GM12878 (cell line): ENCODE data around the gene TMEM72. TPM values are rescaled to one million over a fixed set of nuclear protein-coding genes. Genes with fewer than 3 reads are reported as not detected.
A peak's percentile ranks its signal among the peaks of the same experiment; 100 is the strongest.

ENCODE experiments used
- ATAC-seq: fragments of 200-7000 bp; cut with Tn5 transposase; 3 replicates; pipeline ENCODE4 v1.9.1; 2020; ENCODE audit warnings: mild to moderate bottlenecking, moderate library complexity
- BruUV-seq: library from RNA; stranded (reverse); fragments of 400-500 nt; replicated peaks from 2 replicates; lab custom pipeline; 2021; lab: Mats Ljungman, UMichigan
- CTCF ChIA-PET: fragments of 300-600 bp; sonication (Branson Sonifier 250); formaldehyde crosslinking; extraction: SDS; loops from one replicate; lab custom pipeline; 2021; ENCODE audit warnings: inconsistent platforms; lab: Yijun Ruan, JAX
- POLR2A ChIA-PET: fragments of 350-600 bp; formaldehyde crosslinking; extraction: SDS; loops from one replicate; lab custom pipeline; 2021; ENCODE audit warnings: inconsistent platforms; lab: Charles Lee
- RAD21 ChIA-PET: fragments of 300-600 bp; sonication (Branson Sonifier 250); formaldehyde crosslinking; loops from one replicate; lab custom pipeline; 2023; ENCODE audit warnings: antibody characterized with exemption; ENCODE audit not compliant: unreplicated experiment; lab: Charles Lee
- SMC1A ChIA-PET: fragments of 300-600 bp; sonication (Branson Sonifier 250); formaldehyde crosslinking; loops from one replicate; lab custom pipeline; 2023; ENCODE audit not compliant: unreplicated experiment, uncharacterized antibody; lab: Charles Lee
- DNase-seq: peaks from one replicate; pipeline ENCODE4 v3.0.0-alpha.2; 2011; ENCODE audit warnings: low read depth, low spot score
- FAIRE-seq: peaks from 3 replicates; lab custom pipeline; 2011; peaks lifted over from hg19 to GRCh38; lab: Jason Lieb, UNC
- H2AFZ ChIP-seq: 2 replicates; pipeline ENCODE4 v1.6.0; 2011; ENCODE audit warnings: low read depth, low read length, control low read depth; ENCODE audit not compliant: control insufficient read depth
- H3K27ac ChIP-seq: 2 replicates; pipeline ENCODE4 v1.5.1; 2011; ENCODE audit warnings: control low read depth; ENCODE audit not compliant: control insufficient read depth, insufficient read depth
- H3K27me3 ChIP-seq, 2 experiments: replicated peaks in 1 of 2; 2 replicates each; pipeline versions ENCODE4 v1.6.0 to v1.6.1; 2011; ENCODE audit warnings: low read length in 1 of 2; ENCODE audit not compliant: control insufficient read depth in 2 of 2, insufficient read depth in 2 of 2
- H3K36me3 ChIP-seq, 2 experiments: 2 replicates each; pipeline ENCODE4 v1.5.1; 2011; ENCODE audit warnings: low read length in 1 of 2; ENCODE audit not compliant: control insufficient read depth in 2 of 2, insufficient read depth in 2 of 2
- H3K4me1 ChIP-seq: 2 replicates; pipeline ENCODE4 v1.6.1; 2011; ENCODE audit warnings: mild to moderate bottlenecking, low read length, moderate library complexity, mixed read lengths; ENCODE audit not compliant: control insufficient read depth, insufficient read depth
- H3K4me2 ChIP-seq: 2 replicates; pipeline ENCODE4 v1.6.0; 2011; ENCODE audit warnings: control low read depth; ENCODE audit not compliant: control insufficient read depth, insufficient read depth
- H3K4me3 ChIP-seq: fragments of 200-600 bp; sonication (generic); 2 replicates; pipeline ENCODE4 v1.5.1; 2016
- H3K79me2 ChIP-seq: 2 replicates; pipeline ENCODE4 v1.6.0; 2011; ENCODE audit warnings: low read length; ENCODE audit not compliant: control insufficient read depth, insufficient read depth
- H3K9ac ChIP-seq: 2 replicates; pipeline ENCODE4 v1.8.0; 2011; ENCODE audit warnings: low read length, control low read depth, mixed read lengths; ENCODE audit not compliant: control insufficient read depth, insufficient read depth
- H3K9me3 ChIP-seq: replicated peaks from 3 replicates; pipeline ENCODE4 v1.5.1; 2011; ENCODE audit warnings: mild to moderate bottlenecking, low read length; ENCODE audit not compliant: control insufficient read depth, insufficient read depth
- H4K20me1 ChIP-seq: 2 replicates; pipeline ENCODE4 v1.6.0; 2011; ENCODE audit not compliant: control insufficient read depth, insufficient read depth
- CBX5 ChIP-seq: sonication (generic); IDR thresholded peaks from 2 replicates; pipeline ENCODE4 v1.6.1; 2016; ENCODE audit warnings: low read depth, moderate library complexity, mild to moderate bottlenecking, inconsistent platforms
- MTA2 ChIP-seq: fragments of 450-650 bp; IDR thresholded peaks from 2 replicates; pipeline ENCODE4 v1.6.1; 2016; ENCODE audit warnings: low read depth, mild to moderate bottlenecking, moderate library complexity
- MYB ChIP-seq: fragments of 150-350 bp; IDR thresholded peaks from 2 replicates; pipeline ENCODE4 v1.6.1; 2014; ENCODE audit warnings: mild to moderate bottlenecking, low read depth, low read length, borderline replicate concordance
- SMAD5 ChIP-seq: IDR thresholded peaks from 2 replicates; pipeline ENCODE4 v1.6.1; 2016; ENCODE audit warnings: antibody characterized with exemption, low read depth
- SPI1 ChIP-seq: IDR thresholded peaks from 2 replicates; pipeline ENCODE4 v1.6.1; 2011; ENCODE audit warnings: low read depth, mild to moderate bottlenecking, low read length, moderate library complexity, borderline replicate concordance; ENCODE audit not compliant: insufficient read depth
- whole genome bisulfite sequencing: methylation state at CpG from one replicate; pipeline ENCODE4 v1.1.6; 2016; ENCODE audit warnings: low lambda C conversion rate; ENCODE audit not compliant: insufficient replicate concordance, insufficient coverage; ENCODE audit errors: missing lambda C conversion rate; 5-methylcytosine and 5-hydroxymethylcytosine counted together
- in situ Hi-C: fragments of 300-500 bp; cut with MboI; formaldehyde crosslinking; loops from 9 replicates; pipeline ENCODE4 v1.14.3; 2018; ENCODE audit warnings: mixed read lengths
- intact Hi-C: fragments of 100-400 bp; cut with micrococcal nuclease; formaldehyde crosslinking; loops from one replicate; pipeline ENCODE4 v1.14.2; 2022; ENCODE audit not compliant: unreplicated experiment
- polyA plus RNA-seq, 11 experiments: library from polyadenylated mRNA; depleted of rRNA in 4 of 11; unstranded in 6 of 11; stranded (reverse) in 5 of 11; fragments of >200 nt; fragmentation: Nextera tagmentation in 4 of 11; fragmentation: Illumina TruSeq in 1 of 11; extraction: Ambion mirVana in 4 of 11; extraction: Trizol in 1 of 11; gene quantifications; 1 replicate in 1 of 11; 2 replicates in 10 of 11; pipeline versions ENCODE4 v1.2.1 to v1.2.3, GENCODE V29; 2011 to 2016; ENCODE audit warnings: inconsistent platforms in 2 of 11, missing spikeins in 2 of 11, low read depth in 1 of 11
- total RNA-seq, 4 experiments: library from RNA; depleted of rRNA in 3 of 4; stranded (reverse); fragments of >200 nt in 3 of 4; fragmentation: Illumina TruSeq in 1 of 4; extraction: Trizol in 1 of 4; gene quantifications; 2 replicates each; pipeline versions ENCODE4 v1.2.1 to v1.2.3, GENCODE V29; 2013 to 2021
- TF ChIP-seq, protein P1 (sequence below): IDR thresholded peaks from 2 replicates; pipeline ENCODE4 v1.6.1; 2012; ENCODE audit warnings: low read length, inconsistent platforms
- TF ChIP-seq, protein P2 (sequence below): fragments of 450-650 bp; formaldehyde crosslinking; IDR thresholded peaks from 2 replicates; pipeline ENCODE4 v1.4.0; 2020; ENCODE audit warnings: mild to moderate bottlenecking, moderate library complexity
- TF ChIP-seq, protein P3 (sequence below): fragments of 450-650 bp; IDR thresholded peaks from 2 replicates; pipeline ENCODE4 v1.6.1; 2017; ENCODE audit warnings: mild to moderate bottlenecking, moderate library complexity
- TF ChIP-seq, protein P4 (sequence below): fragments of 450-650 bp; IDR thresholded peaks from 2 replicates; pipeline ENCODE4 v1.6.1; 2017; ENCODE audit warnings: low read depth, mild to moderate bottlenecking, moderate library complexity

TMEM72 gene
- total and polyA plus RNA-seq, 10 of the 15 experiments (the other 5 are each of a cell fraction or from before 2014, with no cell fraction given), result 0.12 TPM; not detected in 9

DNA sequence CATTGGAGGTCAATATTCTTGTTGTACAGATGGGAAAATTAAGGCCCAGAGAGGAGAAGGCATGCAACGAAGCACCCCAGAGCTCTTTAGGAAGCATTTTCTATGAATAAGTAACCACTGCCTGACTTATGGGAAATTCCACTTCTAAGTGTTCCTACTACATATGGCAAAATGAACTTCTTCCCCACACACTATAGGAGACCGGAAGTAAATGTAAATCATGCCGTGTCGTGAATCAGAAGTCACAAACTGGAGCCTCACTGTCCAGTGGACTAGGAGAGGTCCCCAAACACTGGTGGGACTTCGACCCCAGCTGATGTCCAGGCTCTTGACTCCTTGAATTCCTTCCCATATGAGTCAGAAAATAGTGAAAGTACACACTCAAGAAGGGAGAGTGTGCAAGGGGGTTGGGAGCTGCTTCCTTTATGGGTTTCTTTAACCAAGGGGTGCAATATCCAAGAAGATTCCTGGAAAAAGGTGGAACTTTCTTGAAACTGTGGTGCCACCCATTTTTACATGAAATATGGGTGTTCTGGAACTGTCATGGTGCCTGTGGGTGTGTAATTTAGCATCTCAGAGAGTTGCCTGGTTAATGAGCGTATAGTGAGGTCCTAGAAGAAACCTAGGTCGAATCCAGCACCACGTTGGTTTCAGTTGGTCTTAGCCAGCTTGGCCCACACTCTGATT lies 55.1 kb downstream of the TMEM72 start:
- ATAC-seq, result peak; percentile 20
- TF ChIP-seq, protein P1, sequence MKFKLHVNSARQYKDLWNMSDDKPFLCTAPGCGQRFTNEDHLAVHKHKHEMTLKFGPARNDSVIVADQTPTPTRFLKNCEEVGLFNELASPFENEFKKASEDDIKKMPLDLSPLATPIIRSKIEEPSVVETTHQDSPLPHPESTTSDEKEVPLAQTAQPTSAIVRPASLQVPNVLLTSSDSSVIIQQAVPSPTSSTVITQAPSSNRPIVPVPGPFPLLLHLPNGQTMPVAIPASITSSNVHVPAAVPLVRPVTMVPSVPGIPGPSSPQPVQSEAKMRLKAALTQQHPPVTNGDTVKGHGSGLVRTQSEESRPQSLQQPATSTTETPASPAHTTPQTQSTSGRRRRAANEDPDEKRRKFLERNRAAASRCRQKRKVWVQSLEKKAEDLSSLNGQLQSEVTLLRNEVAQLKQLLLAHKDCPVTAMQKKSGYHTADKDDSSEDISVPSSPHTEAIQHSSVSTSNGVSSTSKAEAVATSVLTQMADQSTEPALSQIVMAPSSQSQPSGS, result 0 out of 2 replicates have a peak, but pooled peaks have one; percentile 46
- 0 out of 2 replicates have a peak, but pooled peaks have one; percentile 10 for TF ChIP-seq MTA2
- TF ChIP-seq, protein P2, sequence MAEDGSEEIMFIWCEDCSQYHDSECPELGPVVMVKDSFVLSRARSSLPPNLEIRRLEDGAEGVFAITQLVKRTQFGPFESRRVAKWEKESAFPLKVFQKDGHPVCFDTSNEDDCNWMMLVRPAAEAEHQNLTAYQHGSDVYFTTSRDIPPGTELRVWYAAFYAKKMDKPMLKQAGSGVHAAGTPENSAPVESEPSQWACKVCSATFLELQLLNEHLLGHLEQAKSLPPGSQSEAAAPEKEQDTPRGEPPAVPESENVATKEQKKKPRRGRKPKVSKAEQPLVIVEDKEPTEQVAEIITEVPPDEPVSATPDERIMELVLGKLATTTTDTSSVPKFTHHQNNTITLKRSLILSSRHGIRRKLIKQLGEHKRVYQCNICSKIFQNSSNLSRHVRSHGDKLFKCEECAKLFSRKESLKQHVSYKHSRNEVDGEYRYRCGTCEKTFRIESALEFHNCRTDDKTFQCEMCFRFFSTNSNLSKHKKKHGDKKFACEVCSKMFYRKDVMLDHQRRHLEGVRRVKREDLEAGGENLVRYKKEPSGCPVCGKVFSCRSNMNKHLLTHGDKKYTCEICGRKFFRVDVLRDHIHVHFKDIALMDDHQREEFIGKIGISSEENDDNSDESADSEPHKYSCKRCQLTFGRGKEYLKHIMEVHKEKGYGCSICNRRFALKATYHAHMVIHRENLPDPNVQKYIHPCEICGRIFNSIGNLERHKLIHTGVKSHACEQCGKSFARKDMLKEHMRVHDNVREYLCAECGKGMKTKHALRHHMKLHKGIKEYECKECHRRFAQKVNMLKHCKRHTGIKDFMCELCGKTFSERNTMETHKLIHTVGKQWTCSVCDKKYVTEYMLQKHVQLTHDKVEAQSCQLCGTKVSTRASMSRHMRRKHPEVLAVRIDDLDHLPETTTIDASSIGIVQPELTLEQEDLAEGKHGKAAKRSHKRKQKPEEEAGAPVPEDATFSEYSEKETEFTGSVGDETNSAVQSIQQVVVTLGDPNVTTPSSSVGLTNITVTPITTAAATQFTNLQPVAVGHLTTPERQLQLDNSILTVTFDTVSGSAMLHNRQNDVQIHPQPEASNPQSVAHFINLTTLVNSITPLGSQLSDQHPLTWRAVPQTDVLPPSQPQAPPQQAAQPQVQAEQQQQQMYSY (CRISPR knock-in tag), result no peak
- TF ChIP-seq, protein P3, sequence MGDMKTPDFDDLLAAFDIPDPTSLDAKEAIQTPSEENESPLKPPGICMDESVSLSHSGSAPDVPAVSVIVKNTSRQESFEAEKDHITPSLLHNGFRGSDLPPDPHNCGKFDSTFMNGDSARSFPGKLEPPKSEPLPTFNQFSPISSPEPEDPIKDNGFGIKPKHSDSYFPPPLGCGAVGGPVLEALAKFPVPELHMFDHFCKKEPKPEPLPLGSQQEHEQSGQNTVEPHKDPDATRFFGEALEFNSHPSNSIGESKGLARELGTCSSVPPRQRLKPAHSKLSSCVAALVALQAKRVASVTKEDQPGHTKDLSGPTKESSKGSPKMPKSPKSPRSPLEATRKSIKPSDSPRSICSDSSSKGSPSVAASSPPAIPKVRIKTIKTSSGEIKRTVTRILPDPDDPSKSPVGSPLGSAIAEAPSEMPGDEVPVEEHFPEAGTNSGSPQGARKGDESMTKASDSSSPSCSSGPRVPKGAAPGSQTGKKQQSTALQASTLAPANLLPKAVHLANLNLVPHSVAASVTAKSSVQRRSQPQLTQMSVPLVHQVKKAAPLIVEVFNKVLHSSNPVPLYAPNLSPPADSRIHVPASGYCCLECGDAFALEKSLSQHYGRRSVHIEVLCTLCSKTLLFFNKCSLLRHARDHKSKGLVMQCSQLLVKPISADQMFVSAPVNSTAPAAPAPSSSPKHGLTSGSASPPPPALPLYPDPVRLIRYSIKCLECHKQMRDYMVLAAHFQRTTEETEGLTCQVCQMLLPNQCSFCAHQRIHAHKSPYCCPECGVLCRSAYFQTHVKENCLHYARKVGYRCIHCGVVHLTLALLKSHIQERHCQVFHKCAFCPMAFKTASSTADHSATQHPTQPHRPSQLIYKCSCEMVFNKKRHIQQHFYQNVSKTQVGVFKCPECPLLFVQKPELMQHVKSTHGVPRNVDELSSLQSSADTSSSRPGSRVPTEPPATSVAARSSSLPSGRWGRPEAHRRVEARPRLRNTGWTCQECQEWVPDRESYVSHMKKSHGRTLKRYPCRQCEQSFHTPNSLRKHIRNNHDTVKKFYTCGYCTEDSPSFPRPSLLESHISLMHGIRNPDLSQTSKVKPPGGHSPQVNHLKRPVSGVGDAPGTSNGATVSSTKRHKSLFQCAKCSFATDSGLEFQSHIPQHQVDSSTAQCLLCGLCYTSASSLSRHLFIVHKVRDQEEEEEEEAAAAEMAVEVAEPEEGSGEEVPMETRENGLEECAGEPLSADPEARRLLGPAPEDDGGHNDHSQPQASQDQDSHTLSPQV, result peak; percentile 33; the same call in 1 of the 2 replicates
- peak; percentile 5; the same call in 1 of the 2 replicates for TF ChIP-seq SMAD5
- TF ChIP-seq, protein P4, sequence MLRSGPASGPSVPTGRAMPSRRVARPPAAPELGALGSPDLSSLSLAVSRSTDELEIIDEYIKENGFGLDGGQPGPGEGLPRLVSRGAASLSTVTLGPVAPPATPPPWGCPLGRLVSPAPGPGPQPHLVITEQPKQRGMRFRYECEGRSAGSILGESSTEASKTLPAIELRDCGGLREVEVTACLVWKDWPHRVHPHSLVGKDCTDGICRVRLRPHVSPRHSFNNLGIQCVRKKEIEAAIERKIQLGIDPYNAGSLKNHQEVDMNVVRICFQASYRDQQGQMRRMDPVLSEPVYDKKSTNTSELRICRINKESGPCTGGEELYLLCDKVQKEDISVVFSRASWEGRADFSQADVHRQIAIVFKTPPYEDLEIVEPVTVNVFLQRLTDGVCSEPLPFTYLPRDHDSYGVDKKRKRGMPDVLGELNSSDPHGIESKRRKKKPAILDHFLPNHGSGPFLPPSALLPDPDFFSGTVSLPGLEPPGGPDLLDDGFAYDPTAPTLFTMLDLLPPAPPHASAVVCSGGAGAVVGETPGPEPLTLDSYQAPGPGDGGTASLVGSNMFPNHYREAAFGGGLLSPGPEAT, result peak; percentile 47; the same call in 1 of the 2 replicates
- no peak for TF ChIP-seq MYB
- TF ChIP-seq CBX5, result no peak
- TF ChIP-seq SPI1, result no peak

More for the DNA sequence above, 55.1 kb downstream of the TMEM72 start:
- Histone ChIP-seq H3K4me3 (peak overlapping the region; percentile 50; the same call in 1 of the 2 replicates), H3K4me1 (peaks cover 75% of the 10 kb centered on the region), H4K20me1 (no peaks in the 10 kb centered on the region), H3K36me3 (peaks cover 0 to 4% of the 10 kb centered on the region in 2 experiments; a peak in 2 of 4 replicates), H3K27ac (peak overlapping the region; percentile 85), H3K79me2 (peaks cover 23% of the 10 kb centered on the region), H3K27me3 (no peaks in the 10 kb centered on the region), H3K4me2 (peak overlapping the region; percentile 82), H3K9me3 (no peaks in the 10 kb centered on the region), H3K9ac (peak overlapping the region; percentile 40; the same call in 1 of the 2 replicates), H2AFZ (peak overlapping the region; percentile 67)
- FAIRE-seq (no peak), DNase-seq (no peak)
- in situ Hi-C loops (loop anchor here (10.0 to 25.0 kb wide), 2 partner anchors 1561 to 1804 kb away; partner anchors contain the start of gene HNRNPF), intact Hi-C loops (loop anchor here (1.0 to 10.0 kb wide), 4 partner anchors 9 to 1821 kb away; partner anchors contain the start of gene ALOX5)
- ChIA-PET SMC1A (interaction anchor here (0.8 to 9.3 kb wide), 11 partner anchors 9 to 40 kb away, joined by 3 to 147 read pairs (median 5); partner anchors contain the start of genes DEPP1 and ZNF22), CTCF (interaction anchor here (0.6 to 9.1 kb wide), 15 partner anchors 8 to 1547 kb away, joined by 3 to 116 read pairs (median 4); no protein-coding TSS in a partner anchor), POLR2A (interaction anchor here (0.6 to 14.0 kb wide), 7 partner anchors 8 to 70 kb away, joined by 3 to 174 read pairs (median 3); partner anchors contain the start of gene DEPP1), RAD21 (interaction anchor here (1.2 to 9.2 kb wide), 6 partner anchors 7 to 34 kb away, joined by 3 to 124 read pairs (median 44); partner anchors contain the start of genes DEPP1 and ZNF22)
- no TSS peak for BruUV-seq
- 23% methylated on average over 8 of the region's 8 CpGs for WGBS
